CD4-positive, alpha-beta memory T cell (primary cell): ENCODE results near the gene LIN37. TPM values are rescaled to one million over a fixed set of nuclear protein-coding genes. Genes with fewer than 3 reads are reported as not detected.

ENCODE experiments used
- CTCF ChIA-PET: fragments of 350-600 bp; sonication (Branson Sonifier 250); formaldehyde crosslinking; loops from one replicate; lab custom pipeline; 2021; ENCODE audit warnings: inconsistent platforms; ENCODE audit not compliant: partially characterized antibody; lab: Charles Lee
- POLR2A ChIA-PET: fragments of 350-600 bp; sonication (Branson Sonifier 250); formaldehyde crosslinking; loops from one replicate; lab custom pipeline; 2021; ENCODE audit not compliant: partially characterized antibody; lab: Charles Lee
- DNase-seq, 5 donors: peaks; one replicate each; pipeline versions ENCODE4 v3.0.0 to v3.0.0-alpha.2; 2020 to 2022; ENCODE audit warnings: mixed read lengths in 1 of 5
- H3K27ac ChIP-seq: one replicate; pipeline ENCODE4 v1.7.0; 2013; ENCODE audit warnings: low read depth, low read length
- H3K27me3 ChIP-seq: 2 replicates; pipeline ENCODE4 v1.7.0; 2013; ENCODE audit warnings: mild to moderate bottlenecking, low read length, moderate library complexity; ENCODE audit not compliant: insufficient read depth
- H3K36me3 ChIP-seq: 2 replicates; pipeline ENCODE4 v1.7.0; 2013; ENCODE audit warnings: mild to moderate bottlenecking, low read length, moderate library complexity; ENCODE audit not compliant: insufficient read depth
- H3K4me1 ChIP-seq: 2 replicates; pipeline ENCODE4 v1.7.0; 2013; ENCODE audit warnings: mild to moderate bottlenecking, low read length, moderate library complexity; ENCODE audit not compliant: insufficient read depth
- H3K4me3 ChIP-seq, 2 donors: one replicate each; pipeline ENCODE4 v1.7.0; 2013; ENCODE audit warnings: low read length in 2 of 2, mild to moderate bottlenecking in 1 of 2
- H3K9me3 ChIP-seq, 2 donors: one replicate each; pipeline ENCODE4 v1.7.0; 2013; ENCODE audit warnings: low read length in 2 of 2, control low read depth in 1 of 2; ENCODE audit not compliant: control insufficient read depth in 1 of 2
- H3K27ac Mint-ChIP-seq, 7 donors: one replicate each; pipeline ENCODE4 v1.8.0; 2020 to 2021; ENCODE audit warnings: mixed read lengths in 7 of 7, mild to moderate bottlenecking in 6 of 7, inconsistent platforms in 3 of 7, moderate library complexity in 3 of 7
- H3K27me3 Mint-ChIP-seq, 2 donors: one replicate each; pipeline ENCODE4 v1.8.0; 2020 to 2021; ENCODE audit warnings: mixed read lengths in 2 of 2
- H3K36me3 Mint-ChIP-seq, 2 donors: one replicate each; pipeline ENCODE4 v1.8.0; 2020 to 2021; ENCODE audit warnings: mixed read lengths in 2 of 2, inconsistent platforms in 1 of 2, mild to moderate bottlenecking in 1 of 2
- H3K4me1 Mint-ChIP-seq, 4 donors: one replicate each; pipeline ENCODE4 v1.8.0; 2020 to 2021; ENCODE audit warnings: mixed read lengths in 4 of 4, mild to moderate bottlenecking in 1 of 4
- H3K4me3 Mint-ChIP-seq, 8 donors: one replicate each; pipeline ENCODE4 v1.8.0; 2020 to 2021; ENCODE audit warnings: mixed read lengths in 8 of 8, mild to moderate bottlenecking in 7 of 8, moderate library complexity in 6 of 8, inconsistent platforms in 3 of 8
- H3K9me3 Mint-ChIP-seq, 8 donors: one replicate each; pipeline ENCODE4 v1.8.0; 2020 to 2021; ENCODE audit warnings: mixed read lengths in 8 of 8, mild to moderate bottlenecking in 5 of 8, inconsistent platforms in 3 of 8, moderate library complexity in 1 of 8
- intact Hi-C: fragments of 100-400 bp; cut with micrococcal nuclease; formaldehyde crosslinking; loops from one replicate; pipeline ENCODE4 v1.15.1; 2023
- polyA plus RNA-seq, 2 donors: library from polyadenylated mRNA; unstranded; fragments of 300-500 nt; fragmentation: Illumina TruSeq; gene quantifications; one replicate each; pipeline ENCODE4 v1.2.3, GENCODE V29; 2021
- total RNA-seq, 2 experiments: library from RNA; stranded (reverse); gene quantifications; one replicate each; pipeline ENCODE4 v1.2.3, GENCODE V29; 2021

The LIN37 gene
- total and polyA plus RNA-seq, 4 experiments from 2014 or later, result 8.3 to 29.4 (median 19.8) TPM

GRCh38 chr19:35734273-35734672 is 14.1 kb upstream of the LIN37 start:
- H3K27me3 Mint-ChIP-seq, result no peaks in the 10 kb centered on the region
- intact Hi-C loops, result no loop called here
- ChIA-PET POLR2A (interaction anchor here (1.0 to 4.2 kb wide), 3 partner anchors 10 to 15 kb away, joined by 3 to 13 read pairs (median 3); partner anchors contain the start of genes LIN37, PSENEN and U2AF1L4), CTCF (no interaction called here)
- Histone ChIP-seq H3K9me3 (no peaks in the 10 kb centered on the region), H3K27me3 (no peaks in the 10 kb centered on the region), H3K4me1 (peaks cover 15% of the 10 kb centered on the region), H3K27ac (no peak overlapping the region), H3K4me3 (no peak overlapping the region), H3K36me3 (peaks cover 63% of the 10 kb centered on the region)
- peak overlapping the region; percentile 11 to 78 (median 52) for H3K27ac Mint-ChIP-seq
- peaks cover 6 to 30% (median 21%) of the 10 kb centered on the region in 4 donors for H3K4me1 Mint-ChIP-seq
- no peak for DNase-seq
- H3K36me3 Mint-ChIP-seq, result peaks cover 38 to 65% of the 10 kb centered on the region in 2 donors
- peak overlapping the region in 1 of 8 donors; percentile 0 for H3K4me3 Mint-ChIP-seq
- H3K9me3 Mint-ChIP-seq, result no peaks in the 10 kb centered on the region

- Mint-ChIP-seq H3K4me1 (peaks cover 6 to 33% (median 22%) of the 10 kb centered on the region in 4 donors), H3K36me3 (peaks cover 33 to 59% of the 10 kb centered on the region in 2 donors), H3K9me3 (no peaks in the 10 kb centered on the region), H3K27me3 (no peaks in the 10 kb centered on the region), H3K27ac (peak overlapping the region in 2 of 7 donors; percentile 42 to 77), H3K4me3 (no peak overlapping the region)
- Histone ChIP-seq H3K4me3 (no peak overlapping the region), H3K27ac (no peak overlapping the region), H3K36me3 (peaks cover 57% of the 10 kb centered on the region), H3K4me1 (peaks cover 21% of the 10 kb centered on the region), H3K27me3 (no peaks in the 10 kb centered on the region), H3K9me3 (no peaks in the 10 kb centered on the region)
- intact Hi-C loops, result no loop called here
- ChIA-PET POLR2A (interaction anchor here (1.0 to 4.2 kb wide), 3 partner anchors 9 to 16 kb away, joined by 3 to 13 read pairs (median 3); partner anchors contain the start of genes LIN37, PSENEN and U2AF1L4), CTCF (no interaction called here)
- DNase-seq, result no peak
These were observed 13.5 kb upstream of the LIN37 start for GRCh38 chr19:35734889-35735288.

GRCh38 chr19:35736913-35737886 is 11.2 kb upstream of the LIN37 start:
- no peak overlapping the region for H3K4me3 ChIP-seq
- H3K27ac ChIP-seq, result no peak overlapping the region
- ChIA-PET CTCF (interaction anchor here (0.6 to 2.0 kb wide), 9 partner anchors 8 to 82 kb away, joined by 3 to 11 read pairs (median 4); partner anchors contain the start of genes LIN37, PSENEN and U2AF1L4), POLR2A (interaction anchor here (0.8 to 5.7 kb wide), 6 partner anchors 7 to 89 kb away, joined by 3 to 30 read pairs (median 12); partner anchors contain the start of genes COX6B1, LIN37, PSENEN and U2AF1L4)
- Mint-ChIP-seq H3K36me3 (peaks cover 18 to 47% of the 10 kb centered on the region in 2 donors), H3K27me3 (no peaks in the 10 kb centered on the region), H3K4me3 (peak overlapping the region in 1 of 8 donors; percentile 57), H3K4me1 (peaks cover 7 to 50% (median 27%) of the 10 kb centered on the region in 4 donors), H3K27ac (peak overlapping the region in 6 of 7 donors; percentile 10 to 91 (median 64)), H3K9me3 (no peaks in the 10 kb centered on the region)
- H3K4me1 ChIP-seq, result peaks cover 34% of the 10 kb centered on the region
- intact Hi-C loops, result no loop called here
- no peaks in the 10 kb centered on the region for H3K27me3 ChIP-seq
- H3K36me3 ChIP-seq, result peaks cover 34% of the 10 kb centered on the region
- no peaks in the 10 kb centered on the region for H3K9me3 ChIP-seq
- DNase-seq, result peak in 2 of 5 donors; percentile 31 to 37

- POLR2A ChIA-PET, result interaction anchor here (1.1 to 5.7 kb wide), 3 partner anchors 11 to 90 kb away, joined by 3 to 30 read pairs (median 11); partner anchors contain the start of genes COX6B1 and LIN37
These were observed 10.1 kb upstream of the LIN37 start for GRCh38 chr19:35738021-35738886.

GRCh38 chr19:35738887-35739229 is 9.5 kb upstream of the LIN37 start:
- H3K4me3 ChIP-seq, result no peak overlapping the region
- H3K4me3 Mint-ChIP-seq, result peak overlapping the region in 6 of 8 donors; percentile 17 to 98 (median 30)
- ChIA-PET POLR2A (interaction anchor here (1.1 to 5.7 kb wide), 5 partner anchors 9 to 91 kb away, joined by 3 to 37 read pairs (median 19); partner anchors contain the start of genes COX6B1, HSPB6, KMT2B and LIN37), CTCF (interaction anchor here (1.5 to 2.2 kb wide), 2 partner anchors 12 to 20 kb away, joined by 3 to 6 read pairs; partner anchors contain the start of gene KMT2B)
- H3K27me3 ChIP-seq, result no peaks in the 10 kb centered on the region
- H3K27ac Mint-ChIP-seq, result peak overlapping the region in 4 of 7 donors; percentile 14 to 74 (median 48)
- H3K9me3 Mint-ChIP-seq, result no peaks in the 10 kb centered on the region
- H3K36me3 ChIP-seq, result peaks cover 27% of the 10 kb centered on the region
- peaks cover 50% of the 10 kb centered on the region for H3K4me1 ChIP-seq
- peaks cover 21 to 46% of the 10 kb centered on the region in 2 donors for H3K36me3 Mint-ChIP-seq
- no peak overlapping the region for H3K27ac ChIP-seq
- H3K9me3 ChIP-seq, result no peaks in the 10 kb centered on the region
- peaks cover 15 to 61% (median 39%) of the 10 kb centered on the region in 4 donors for H3K4me1 Mint-ChIP-seq
- no peaks in the 10 kb centered on the region for H3K27me3 Mint-ChIP-seq
- no peak for DNase-seq
- intact Hi-C loops, result no loop called here

More at GRCh38 chr19:35738021-35738886, 10.1 kb upstream of the LIN37 start:
- H3K9me3 Mint-ChIP-seq, result no peaks in the 10 kb centered on the region
- no peak for DNase-seq
- peak overlapping the region in 5 of 8 donors; percentile 17 to 98 (median 29) for H3K4me3 Mint-ChIP-seq
- peaks cover 12 to 58% (median 36%) of the 10 kb centered on the region in 4 donors for H3K4me1 Mint-ChIP-seq
- peaks cover 22 to 49% of the 10 kb centered on the region in 2 donors for H3K36me3 Mint-ChIP-seq
- no peaks in the 10 kb centered on the region for H3K9me3 ChIP-seq
- no peaks in the 10 kb centered on the region for H3K27me3 ChIP-seq
- H3K27me3 Mint-ChIP-seq, result no peaks in the 10 kb centered on the region
- no peak overlapping the region for H3K27ac ChIP-seq
- peaks cover 29% of the 10 kb centered on the region for H3K36me3 ChIP-seq
- peaks cover 44% of the 10 kb centered on the region for H3K4me1 ChIP-seq
- intact Hi-C loops, result no loop called here
- H3K27ac Mint-ChIP-seq, result peak overlapping the region in 5 of 7 donors; percentile 14 to 81 (median 42)
- no peak overlapping the region for H3K4me3 ChIP-seq
- CTCF ChIA-PET, result interaction anchor here (1.4 to 2.0 kb wide), 5 partner anchors 11 to 45 kb away, joined by 3 to 11 read pairs (median 8); partner anchors contain the start of gene LIN37
